Sigmoid colon (tissue), 7 donors: ENCODE data around the gene PARD3. TPM values are rescaled to one million over a fixed set of nuclear protein-coding genes. Genes with fewer than 3 reads are reported as not detected.

Source experiments
- DNase-seq: peaks from one replicate; pipeline ENCODE4 v3.0.0-alpha.2; 2019
- H3K27ac ChIP-seq, 4 donors: fragments of 200-600 bp; sonication (generic); one replicate each; pipeline ENCODE4 v1.5.1; 2016 to 2019; ENCODE audit warnings: mild to moderate bottlenecking in 1 of 4
- H3K27me3 ChIP-seq, 3 donors: fragments of 200-600 bp; sonication (generic); one replicate each; pipeline ENCODE4 v1.5.1; 2019; ENCODE audit warnings: mild to moderate bottlenecking in 1 of 3
- H3K36me3 ChIP-seq, 4 donors: fragments of 200-600 bp; sonication (generic); one replicate each; pipeline ENCODE4 v1.5.1; 2016 to 2019
- H3K4me1 ChIP-seq, 4 donors: fragments of 200-600 bp; sonication (generic); one replicate each; pipeline ENCODE4 v1.5.1; 2017 to 2019
- H3K4me3 ChIP-seq, 4 donors: fragments of 200-600 bp; sonication (generic); one replicate each; pipeline ENCODE4 v1.5.1; 2017 to 2019; ENCODE audit warnings: mild to moderate bottlenecking in 2 of 4, moderate library complexity in 1 of 4
- H3K9me3 ChIP-seq, 4 donors: fragments of 200-600 bp in 3 of 4; sonication (generic) in 3 of 4; one replicate each; pipeline versions ENCODE4 v1.5.1 to v1.6.1; 2013 to 2019
- EP300 ChIP-seq, 4 donors: sonication (generic); formaldehyde crosslinking; IDR thresholded peaks; one replicate each; pipeline ENCODE4 v1.6.1; 2017; ENCODE audit warnings: antibody characterized with exemption in 4 of 4
- POLR2A ChIP-seq, 2 donors: fragments of 450-650 bp; IDR thresholded peaks; one replicate each; pipeline ENCODE4 v1.6.1; 2016; ENCODE audit warnings: antibody characterized with exemption in 2 of 2, mild to moderate bottlenecking in 2 of 2, moderate library complexity in 2 of 2
- POLR2AphosphoS5 ChIP-seq, 4 donors: sonication (generic); formaldehyde crosslinking; IDR thresholded peaks; one replicate each; pipeline ENCODE4 v1.6.1; 2017; ENCODE audit warnings: antibody characterized with exemption in 4 of 4
- WGBS, 2 donors: extraction: QIAGEN DNeasy Blood & Tissue Kit; methylation state at CpG; one replicate each; pipeline ENCODE4 v1.1.7; 2013; 5-methylcytosine and 5-hydroxymethylcytosine counted together
- intact Hi-C: fragments of 100-400 bp; cut with DNase I; formaldehyde crosslinking; loops from one replicate; pipeline ENCODE4 v1.15.1; 2023
- polyA plus RNA-seq, 3 donors: library from polyadenylated mRNA; stranded (reverse); fragments of 200-250 nt; gene quantifications; one replicate each; pipeline ENCODE4 v1.2.3, GENCODE V29; 2013
- total RNA-seq, 4 donors: library from RNA; depleted of rRNA; stranded (reverse); fragments of >200 nt; gene quantifications; one replicate each; pipeline ENCODE4 v1.1.0, GENCODE V29; 2016
- TF ChIP-seq, protein P1 (sequence below), 4 experiments: fragments of 450-650 bp in 3 of 4; fragments of 200-600 bp in 1 of 4; IDR thresholded peaks; one replicate each; pipeline ENCODE4 v1.5.1; 2016 to 2019; ENCODE audit warnings: antibody characterized with exemption in 4 of 4, mild to moderate bottlenecking in 3 of 4, moderate library complexity in 2 of 4
- donor health status: healthy with polysubstance abuse.
- donor health status: Bipolar disorder and iron deficiency.
- donor health status: healthy.

Gene PARD3
- total and polyA plus RNA-seq, 7 donors, result 17.5 to 96.4 (median 75.9) TPM

- H3K4me3 ChIP-seq, result no peak overlapping the region
- DNase-seq, result no peak
- H3K27me3 ChIP-seq, result no peaks in the 10 kb centered on the region
- H3K36me3 ChIP-seq, result peaks cover 0 to 7% (median 0%) of the 10 kb centered on the region in 4 donors
- no peaks in the 10 kb centered on the region for H3K9me3 ChIP-seq
- H3K4me1 ChIP-seq, result peaks cover 0 to 51% (median 45%) of the 10 kb centered on the region in 4 donors
- H3K27ac ChIP-seq, result no peak overlapping the region
- WGBS, 2 donors, result 64 to 79% methylated on average over 5 of the region's 5 CpGs
- no peak for TF ChIP-seq POLR2AphosphoS5 (IDR thresholded peaks at IDR 0.05)
- no peak for TF ChIP-seq EP300 (IDR thresholded peaks at IDR 0.05)
- no peak for TF ChIP-seq POLR2A (IDR thresholded peaks at IDR 0.05)
- TF ChIP-seq, protein P1, sequence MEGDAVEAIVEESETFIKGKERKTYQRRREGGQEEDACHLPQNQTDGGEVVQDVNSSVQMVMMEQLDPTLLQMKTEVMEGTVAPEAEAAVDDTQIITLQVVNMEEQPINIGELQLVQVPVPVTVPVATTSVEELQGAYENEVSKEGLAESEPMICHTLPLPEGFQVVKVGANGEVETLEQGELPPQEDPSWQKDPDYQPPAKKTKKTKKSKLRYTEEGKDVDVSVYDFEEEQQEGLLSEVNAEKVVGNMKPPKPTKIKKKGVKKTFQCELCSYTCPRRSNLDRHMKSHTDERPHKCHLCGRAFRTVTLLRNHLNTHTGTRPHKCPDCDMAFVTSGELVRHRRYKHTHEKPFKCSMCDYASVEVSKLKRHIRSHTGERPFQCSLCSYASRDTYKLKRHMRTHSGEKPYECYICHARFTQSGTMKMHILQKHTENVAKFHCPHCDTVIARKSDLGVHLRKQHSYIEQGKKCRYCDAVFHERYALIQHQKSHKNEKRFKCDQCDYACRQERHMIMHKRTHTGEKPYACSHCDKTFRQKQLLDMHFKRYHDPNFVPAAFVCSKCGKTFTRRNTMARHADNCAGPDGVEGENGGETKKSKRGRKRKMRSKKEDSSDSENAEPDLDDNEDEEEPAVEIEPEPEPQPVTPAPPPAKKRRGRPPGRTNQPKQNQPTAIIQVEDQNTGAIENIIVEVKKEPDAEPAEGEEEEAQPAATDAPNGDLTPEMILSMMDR (IDR thresholded peaks at IDR 0.05), result no peak
- intact Hi-C loops, result no loop called here
These were observed 117.5 kb downstream of the PARD3 start for GRCh38 chr10:34697351-34698247.

- DNase-seq, result no peak
- Histone ChIP-seq H3K9me3 (no peaks in the 10 kb centered on the region), H3K27me3 (no peaks in the 10 kb centered on the region), H3K36me3 (peaks cover 0 to 7% (median 0%) of the 10 kb centered on the region in 4 donors), H3K4me1 (peaks cover 0 to 42% (median 34%) of the 10 kb centered on the region in 4 donors), H3K27ac (no peak overlapping the region), H3K4me3 (no peak overlapping the region)
- WGBS, 2 donors, result 44 to 66% methylated on average over 2 of the region's 2 CpGs
- no peak for TF ChIP-seq EP300 (IDR thresholded peaks at IDR 0.05)
- no peak for TF ChIP-seq POLR2A (IDR thresholded peaks at IDR 0.05)
- TF ChIP-seq, protein P1 (IDR thresholded peaks at IDR 0.05), result no peak
- intact Hi-C loops, result no loop called here
These were observed 118.7 kb downstream of the PARD3 start for GRCh38 chr10:34696423-34696822.

DNA sequence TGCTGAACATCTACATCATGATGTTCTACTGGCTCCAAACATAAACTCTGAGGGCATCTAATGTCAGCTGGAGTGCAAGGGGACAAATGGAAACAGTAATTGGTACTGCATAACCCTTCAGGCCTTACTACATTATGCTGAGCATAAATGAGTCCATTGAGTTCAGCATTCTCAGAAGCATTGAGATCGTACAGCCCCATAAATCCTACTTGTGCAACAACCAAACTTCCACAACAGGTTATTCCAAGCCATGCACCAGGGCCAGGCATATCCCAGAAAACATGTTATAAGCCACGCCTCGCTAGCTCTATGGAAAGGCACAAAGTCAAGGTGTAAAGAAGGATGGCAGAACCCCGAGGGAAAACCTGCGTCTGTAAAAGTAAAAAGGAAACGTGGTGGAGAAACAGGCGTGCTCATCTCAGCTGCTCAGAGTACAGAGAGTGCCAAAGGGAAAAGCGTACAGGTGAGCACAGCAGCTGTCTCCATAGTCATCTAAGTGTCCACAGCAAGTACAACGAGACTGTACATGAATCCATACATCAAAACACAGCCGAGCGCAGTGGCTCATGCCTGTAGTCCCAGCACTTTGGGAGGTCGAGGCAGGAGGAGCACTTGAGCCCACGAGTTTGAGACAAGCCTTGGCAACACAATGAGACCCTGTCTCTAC, 124.6 kb downstream of the PARD3 start:
- Histone ChIP-seq H3K36me3 (peaks cover 0 to 1% (median 0%) of the 10 kb centered on the region in 4 donors), H3K27me3 (no peaks in the 10 kb centered on the region), H3K4me3 (no peak overlapping the region), H3K27ac (no peak overlapping the region), H3K4me1 (peaks cover 6 to 43% (median 21%) of the 10 kb centered on the region in 4 donors), H3K9me3 (no peaks in the 10 kb centered on the region)
- TF ChIP-seq POLR2A (IDR thresholded peaks at IDR 0.05) (no peak), EP300 (IDR thresholded peaks at IDR 0.05) (no peak), POLR2AphosphoS5 (IDR thresholded peaks at IDR 0.05) (no peak)
- TF ChIP-seq, protein P1 (IDR thresholded peaks at IDR 0.05), result no peak
- WGBS, 2 donors, result 60 to 74% methylated on average over 13 of the region's 13 CpGs
- intact Hi-C loops, result no loop called here
- no peak for DNase-seq

DNA sequence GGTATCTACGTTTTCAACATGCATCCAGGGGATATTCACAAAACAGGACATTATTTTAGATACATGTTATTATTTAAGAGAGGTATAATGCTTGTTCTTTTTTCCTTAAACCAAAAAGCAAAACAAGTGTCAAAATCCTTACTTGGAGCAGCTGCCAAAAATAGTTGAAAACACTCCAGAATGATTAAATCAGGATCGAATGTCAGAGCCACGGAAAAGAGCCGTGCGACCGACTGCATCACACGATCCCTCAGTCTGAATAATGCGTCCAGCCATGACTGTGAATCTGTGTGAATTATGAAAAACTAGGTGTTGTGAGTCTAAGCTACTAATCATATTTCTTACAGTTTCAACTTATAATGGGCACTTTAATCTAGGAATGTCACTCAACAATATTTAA, 126.0 kb downstream of the PARD3 start:
- H3K27me3 ChIP-seq, result no peaks in the 10 kb centered on the region
- no peak for DNase-seq
- intact Hi-C loops, result no loop called here
- TF ChIP-seq, protein P1 (IDR thresholded peaks at IDR 0.05), result no peak
- no peak for TF ChIP-seq POLR2AphosphoS5 (IDR thresholded peaks at IDR 0.05)
- TF ChIP-seq POLR2A (IDR thresholded peaks at IDR 0.05), result no peak
- TF ChIP-seq EP300 (IDR thresholded peaks at IDR 0.05), result no peak
- no peak overlapping the region for H3K4me3 ChIP-seq
- no peaks in the 10 kb centered on the region for H3K36me3 ChIP-seq
- H3K27ac ChIP-seq, result no peak overlapping the region
- H3K4me1 ChIP-seq, result peaks cover 6 to 41% (median 19%) of the 10 kb centered on the region in 4 donors
- WGBS, 2 donors, result 82 to 85% methylated on average over 8 of the region's 8 CpGs
- H3K9me3 ChIP-seq, result no peaks in the 10 kb centered on the region
